HEK293 (cell line): ENCODE results near the gene SLC2A9.

Experiments
- KLF1 ChIP-seq: fragments of 450-650 bp; formaldehyde crosslinking; IDR thresholded peaks from 2 replicates; pipeline ENCODE4 v1.5.1; 2016; ENCODE audit warnings: missing biosample characterization, missing genetic modification characterization
- ZNF121 ChIP-seq: fragments of 450-650 bp; formaldehyde crosslinking; IDR thresholded peaks from 2 replicates; pipeline ENCODE4 v1.5.1; 2016; ENCODE audit warnings: missing biosample characterization, missing genetic modification characterization
- ZNF274 ChIP-seq, 2 experiments: fragments of 200-500 bp in 1 of 2; fragments of 450-650 bp in 1 of 2; sonication (Bioruptor generic) in 1 of 2; formaldehyde crosslinking in 1 of 2; IDR thresholded peaks; 2 replicates each; pipeline versions ENCODE4 v1.5.1 to v1.6.1; 2014 to 2016; ENCODE audit warnings: borderline replicate concordance in 1 of 2, inconsistent platforms in 1 of 2, low read length in 1 of 2, missing biosample characterization in 1 of 2, missing genetic modification characterization in 1 of 2
- ZNF654 ChIP-seq: fragments of 450-650 bp; formaldehyde crosslinking; IDR thresholded peaks from 2 replicates; pipeline ENCODE4 v1.5.1; 2016; ENCODE audit warnings: low read depth, missing biosample characterization, missing genetic modification characterization
- TF ChIP-seq, protein P1 (sequence below): fragments of 450-650 bp; formaldehyde crosslinking; IDR thresholded peaks from 2 replicates; pipeline ENCODE4 v1.5.1; 2016; ENCODE audit warnings: missing biosample characterization, missing genetic modification characterization

GRCh38 chr4:10053635-10054453 lies 32.5 kb upstream of the SLC2A9 start:
- TF ChIP-seq, protein P1, sequence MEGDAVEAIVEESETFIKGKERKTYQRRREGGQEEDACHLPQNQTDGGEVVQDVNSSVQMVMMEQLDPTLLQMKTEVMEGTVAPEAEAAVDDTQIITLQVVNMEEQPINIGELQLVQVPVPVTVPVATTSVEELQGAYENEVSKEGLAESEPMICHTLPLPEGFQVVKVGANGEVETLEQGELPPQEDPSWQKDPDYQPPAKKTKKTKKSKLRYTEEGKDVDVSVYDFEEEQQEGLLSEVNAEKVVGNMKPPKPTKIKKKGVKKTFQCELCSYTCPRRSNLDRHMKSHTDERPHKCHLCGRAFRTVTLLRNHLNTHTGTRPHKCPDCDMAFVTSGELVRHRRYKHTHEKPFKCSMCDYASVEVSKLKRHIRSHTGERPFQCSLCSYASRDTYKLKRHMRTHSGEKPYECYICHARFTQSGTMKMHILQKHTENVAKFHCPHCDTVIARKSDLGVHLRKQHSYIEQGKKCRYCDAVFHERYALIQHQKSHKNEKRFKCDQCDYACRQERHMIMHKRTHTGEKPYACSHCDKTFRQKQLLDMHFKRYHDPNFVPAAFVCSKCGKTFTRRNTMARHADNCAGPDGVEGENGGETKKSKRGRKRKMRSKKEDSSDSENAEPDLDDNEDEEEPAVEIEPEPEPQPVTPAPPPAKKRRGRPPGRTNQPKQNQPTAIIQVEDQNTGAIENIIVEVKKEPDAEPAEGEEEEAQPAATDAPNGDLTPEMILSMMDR (tag by site-specific recombination), result no peak
- TF ChIP-seq KLF1 (no peak), ZNF121 (tag by site-specific recombination) (no peak), ZNF274 (IDR thresholded peaks at IDR 0.05; ENCODE audit: low read length) (no peak), ZNF274 (tag by site-specific recombination; IDR thresholded peaks at IDR 0.05; ENCODE audit: borderline replicate concordance) (no peak), ZNF654 (tag by site-specific recombination) (no peak)
